ENCODE measurements around the gene KLHDC7B. TPM values are rescaled to one million over a fixed set of nuclear protein-coding genes. Genes with fewer than 3 reads are reported as not detected.

KLHDC7B gene
- total and polyA plus RNA-seq, 2 of the 13 experiments (the other 11 are each of a cell fraction or from before 2014, with no cell fraction given), result 0.11 TPM; not detected in 1

- TF ChIP-seq U2AF1 (optimal IDR thresholded peaks at IDR 0.05; ENCODE audit: low read depth, low read length) (no peak), ZNF775 (CRISPR knock-in tag; IDR thresholded peaks at IDR 0.05; ENCODE audit: borderline replicate concordance) (no peak; the same call in 1 of the 2 replicates), RXRA (CRISPR knock-in tag; IDR thresholded peaks at IDR 0.05) (peak; percentile 63; the same call in 1 of the 2 replicates), RBFOX2 (IDR thresholded peaks at IDR 0.05; ENCODE audit: low read depth, low read length) (peak; percentile 97), RORA (CRISPR knock-in tag; IDR thresholded peaks at IDR 0.05) (no peak), TFDP1 (CRISPR knock-in tag; IDR thresholded peaks at IDR 0.05; ENCODE audit: borderline replicate concordance) (peak; percentile 92), PAWR (CRISPR knock-in tag; IDR thresholded peaks at IDR 0.05; ENCODE audit: borderline replicate concordance) (no peak), ZNF350 (CRISPR knock-in tag; IDR thresholded peaks at IDR 0.05; ENCODE audit: borderline replicate concordance, low read depth) (peak; percentile 83), NFE2L1 (CRISPR knock-in tag; IDR thresholded peaks at IDR 0.05; ENCODE audit: borderline replicate concordance) (no peak; the same call in 1 of the 2 replicates), ZNF724P (CRISPR knock-in tag; IDR thresholded peaks at IDR 0.05; ENCODE audit: borderline replicate concordance) (0 out of 2 replicates have a peak, but pooled peaks have one; percentile 6), SAP130 (CRISPR knock-in tag; IDR thresholded peaks at IDR 0.05; ENCODE audit: low read depth) (peak; percentile 83), TFE3 (CRISPR knock-in tag; IDR thresholded peaks at IDR 0.05) (peak; percentile 84), PRDM15 (CRISPR knock-in tag; IDR thresholded peaks at IDR 0.05) (no peak), ZIK1 (CRISPR knock-in tag; IDR thresholded peaks at IDR 0.05; ENCODE audit: borderline replicate concordance, low read depth) (no peak)
- TF ChIP-seq, protein P1, sequence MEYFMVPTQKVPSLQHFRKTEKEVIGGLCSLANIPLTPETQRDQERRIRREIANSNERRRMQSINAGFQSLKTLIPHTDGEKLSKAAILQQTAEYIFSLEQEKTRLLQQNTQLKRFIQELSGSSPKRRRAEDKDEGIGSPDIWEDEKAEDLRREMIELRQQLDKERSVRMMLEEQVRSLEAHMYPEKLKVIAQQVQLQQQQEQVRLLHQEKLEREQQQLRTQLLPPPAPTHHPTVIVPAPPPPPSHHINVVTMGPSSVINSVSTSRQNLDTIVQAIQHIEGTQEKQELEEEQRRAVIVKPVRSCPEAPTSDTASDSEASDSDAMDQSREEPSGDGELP (IDR thresholded peaks at IDR 0.05; ENCODE audit: borderline replicate concordance, low read depth), result peak; percentile 15; the same call in 1 of the 2 replicates
- TF ChIP-seq, protein P2, sequence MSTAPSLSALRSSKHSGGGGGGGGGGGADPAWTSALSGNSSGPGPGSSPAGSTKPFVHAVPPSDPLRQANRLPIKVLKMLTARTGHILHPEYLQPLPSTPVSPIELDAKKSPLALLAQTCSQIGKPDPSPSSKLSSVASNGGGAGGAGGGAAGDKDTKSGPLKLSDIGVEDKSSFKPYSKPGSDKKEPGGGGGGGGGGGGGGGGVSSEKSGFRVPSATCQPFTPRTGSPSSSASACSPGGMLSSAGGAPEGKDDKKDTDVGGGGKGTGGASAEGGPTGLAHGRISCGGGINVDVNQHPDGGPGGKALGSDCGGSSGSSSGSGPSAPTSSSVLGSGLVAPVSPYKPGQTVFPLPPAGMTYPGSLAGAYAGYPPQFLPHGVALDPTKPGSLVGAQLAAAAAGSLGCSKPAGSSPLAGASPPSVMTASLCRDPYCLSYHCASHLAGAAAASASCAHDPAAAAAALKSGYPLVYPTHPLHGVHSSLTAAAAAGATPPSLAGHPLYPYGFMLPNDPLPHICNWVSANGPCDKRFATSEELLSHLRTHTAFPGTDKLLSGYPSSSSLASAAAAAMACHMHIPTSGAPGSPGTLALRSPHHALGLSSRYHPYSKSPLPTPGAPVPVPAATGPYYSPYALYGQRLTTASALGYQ (CRISPR knock-in tag; IDR thresholded peaks at IDR 0.05), result 0 out of 2 replicates have a peak, but pooled peaks have one; percentile 19
Measured at GRCh38 chr22:50525104-50525857, 20.4 kb upstream of the KLHDC7B start, which contains the start of gene SCO2 (continued).
